CD4-positive, alpha-beta T cell treated with Interleukin-12 subunit alpha and Interleukin-12 subunit beta, for 1 hour (primary cell): ENCODE results near the gene TNFRSF19.
"Not testable (repeated sequence)": the region's sequence is repeated elsewhere in the genome, so short reads cannot be mapped to it uniquely, and the experiment has no call there.

ENCODE experiments used
- DNase-seq: peaks from one replicate; pipeline ENCODE4 v3.0.0-alpha.2; 2020

The TNFRSF19 gene, protein sequence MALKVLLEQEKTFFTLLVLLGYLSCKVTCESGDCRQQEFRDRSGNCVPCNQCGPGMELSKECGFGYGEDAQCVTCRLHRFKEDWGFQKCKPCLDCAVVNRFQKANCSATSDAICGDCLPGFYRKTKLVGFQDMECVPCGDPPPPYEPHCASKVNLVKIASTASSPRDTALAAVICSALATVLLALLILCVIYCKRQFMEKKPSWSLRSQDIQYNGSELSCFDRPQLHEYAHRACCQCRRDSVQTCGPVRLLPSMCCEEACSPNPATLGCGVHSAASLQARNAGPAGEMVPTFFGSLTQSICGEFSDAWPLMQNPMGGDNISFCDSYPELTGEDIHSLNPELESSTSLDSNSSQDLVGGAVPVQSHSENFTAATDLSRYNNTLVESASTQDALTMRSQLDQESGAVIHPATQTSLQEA

DNA sequence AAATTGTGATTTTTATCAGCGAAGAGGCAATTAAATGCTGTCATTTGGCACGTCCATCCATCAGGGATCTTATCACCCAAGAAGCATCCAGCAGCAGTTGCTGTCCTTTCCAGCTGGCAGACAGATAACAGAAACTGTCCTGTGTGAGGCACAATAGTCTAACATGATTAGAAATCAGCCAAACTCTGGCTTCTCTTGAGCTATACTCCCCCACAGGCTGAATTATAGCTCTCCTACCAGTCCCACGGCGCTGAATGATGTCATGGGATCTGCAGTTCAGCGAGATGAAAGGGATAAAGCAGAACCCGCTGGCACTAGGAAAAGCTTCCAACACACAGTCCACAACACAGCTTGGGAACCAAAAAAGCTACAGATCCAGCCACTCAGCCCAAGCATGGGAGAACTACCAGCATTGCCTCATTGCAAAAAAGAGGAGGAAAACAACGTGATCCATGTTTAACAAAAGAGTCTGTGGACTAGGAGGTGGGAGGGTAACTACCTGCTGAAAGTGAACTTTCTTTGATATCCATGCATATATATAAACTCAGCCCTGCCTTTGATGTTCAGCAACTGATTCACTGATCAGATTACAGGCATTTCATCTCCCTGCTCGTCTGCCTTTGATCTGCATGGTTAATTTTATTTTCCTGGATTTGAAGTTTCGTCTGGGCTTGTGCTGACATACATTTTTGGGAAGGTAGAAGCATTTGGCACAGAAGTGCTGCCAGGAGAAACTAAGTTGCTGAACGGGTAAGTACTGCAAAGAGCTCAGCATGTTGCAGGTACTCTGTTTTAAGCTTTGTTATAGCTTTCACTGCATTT is at the start of gene TNFRSF19:
Gene TNFRSF19 (plus strand): TSS at position 314 of the 822 bp plus-strand sequence. CDS start 19,772 bp downstream, outside the sequence.
- DNase-seq: no peak

DNA sequence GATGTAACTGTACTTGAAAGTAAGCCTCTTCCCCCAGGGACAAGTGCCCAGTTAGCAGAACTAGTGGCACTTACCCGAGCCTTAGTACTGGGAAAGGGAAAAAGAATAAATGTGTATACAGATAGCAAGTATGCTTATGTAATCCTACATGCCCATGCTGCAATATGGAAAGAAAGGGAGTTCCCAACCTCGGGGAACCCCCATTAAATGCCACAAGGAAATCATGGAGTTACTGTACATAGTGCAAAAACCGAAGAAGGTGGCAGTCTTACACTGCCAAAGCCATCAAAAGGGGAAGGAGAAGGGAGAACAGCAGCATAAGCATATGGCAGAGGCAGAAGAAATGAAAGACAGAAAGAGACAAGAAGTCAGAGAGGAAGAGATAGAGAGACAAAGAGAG is 40.3 kb upstream of the TNFRSF19 start:
- not testable (repeated sequence) for DNase-seq

DNA sequence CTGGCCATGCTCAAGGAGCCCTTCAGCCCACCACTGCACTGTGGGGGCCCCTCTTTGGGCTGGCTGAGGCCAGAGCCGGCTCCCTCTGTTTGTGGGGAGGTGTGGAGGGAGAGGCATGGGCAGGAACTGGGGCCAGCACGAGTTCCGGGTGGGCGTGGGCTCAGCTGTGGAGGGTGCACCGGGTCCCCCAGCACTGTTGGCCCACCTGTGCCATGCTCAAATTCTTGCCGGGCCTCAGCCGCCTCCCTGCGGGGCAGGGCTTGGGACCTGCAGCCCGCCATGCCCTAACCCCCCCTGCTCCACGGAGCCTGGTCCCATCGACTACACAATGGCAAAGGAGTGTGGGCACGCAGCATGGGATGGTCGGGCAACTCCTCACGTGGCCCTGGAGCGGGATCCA is 38.8 kb upstream of the TNFRSF19 start:
- DNase-seq: no peak

DNA sequence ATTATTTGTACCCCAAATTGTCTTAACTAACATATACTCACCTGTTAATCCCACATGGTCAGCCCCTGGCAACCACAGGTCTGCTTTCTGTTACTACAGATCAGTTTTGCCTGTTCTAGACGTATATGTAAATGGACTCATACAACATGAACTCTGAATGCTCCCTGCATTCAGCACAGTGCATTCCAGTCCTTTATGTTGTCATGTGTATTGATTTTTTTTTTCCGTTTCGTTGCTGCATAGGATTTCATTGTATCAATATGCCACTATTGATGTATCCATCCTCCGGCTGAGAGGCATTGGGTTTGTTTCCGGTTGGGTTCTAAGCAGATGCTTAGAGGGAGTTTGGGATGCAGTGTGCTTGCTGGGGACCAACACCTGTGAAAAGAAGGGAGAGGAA is 36.1 kb upstream of the TNFRSF19 start:
- DNase-seq: no peak

DNA sequence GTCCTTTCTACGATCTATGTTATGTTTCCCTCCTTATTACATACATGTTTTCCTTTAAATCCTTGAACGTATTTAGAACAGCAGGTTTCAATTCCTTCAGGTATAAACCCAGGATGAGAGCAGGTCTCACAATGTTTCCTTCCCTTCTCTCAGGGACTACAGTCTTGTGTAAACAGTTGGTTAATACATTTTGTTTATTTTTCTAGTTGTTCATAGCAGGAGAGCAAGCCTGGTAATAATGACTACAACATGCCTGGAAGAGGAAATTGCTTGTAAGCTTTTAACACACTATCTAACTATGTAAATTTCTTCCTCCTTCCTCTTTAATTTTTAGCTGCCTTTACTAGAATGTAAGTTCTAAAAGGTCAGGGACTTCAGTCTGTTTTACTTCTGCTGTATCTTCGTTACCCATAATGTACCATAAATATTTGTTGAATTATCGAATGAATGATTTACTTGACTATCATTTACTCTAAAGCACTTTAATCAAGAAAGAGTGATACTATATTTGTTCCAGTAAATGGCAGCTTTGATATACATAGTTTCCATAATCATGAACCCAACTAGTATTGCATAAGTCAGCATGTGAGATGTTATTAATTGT is 28.9 kb upstream of the TNFRSF19 start:
- DNase-seq: no peak

DNA sequence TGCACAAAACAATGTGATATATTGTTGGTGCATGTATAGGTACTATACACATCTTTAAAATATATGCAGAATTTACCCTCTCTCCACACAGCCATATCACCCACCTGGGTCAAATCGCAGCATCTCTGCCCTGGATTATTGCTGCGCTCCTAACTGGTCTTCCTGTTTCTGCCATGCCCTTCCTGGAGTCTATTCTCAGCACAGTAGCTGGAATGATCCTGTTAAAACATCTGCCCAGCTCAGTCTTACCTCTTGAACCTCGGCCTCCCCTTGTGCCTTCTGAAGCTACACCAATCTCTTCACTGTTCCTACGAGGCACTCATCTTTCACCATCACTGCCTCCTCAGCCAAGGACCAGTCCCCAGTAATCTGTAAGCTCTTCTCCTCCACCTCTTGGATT is 25.5 kb upstream of the TNFRSF19 start:
- no peak for DNase-seq

DNA sequence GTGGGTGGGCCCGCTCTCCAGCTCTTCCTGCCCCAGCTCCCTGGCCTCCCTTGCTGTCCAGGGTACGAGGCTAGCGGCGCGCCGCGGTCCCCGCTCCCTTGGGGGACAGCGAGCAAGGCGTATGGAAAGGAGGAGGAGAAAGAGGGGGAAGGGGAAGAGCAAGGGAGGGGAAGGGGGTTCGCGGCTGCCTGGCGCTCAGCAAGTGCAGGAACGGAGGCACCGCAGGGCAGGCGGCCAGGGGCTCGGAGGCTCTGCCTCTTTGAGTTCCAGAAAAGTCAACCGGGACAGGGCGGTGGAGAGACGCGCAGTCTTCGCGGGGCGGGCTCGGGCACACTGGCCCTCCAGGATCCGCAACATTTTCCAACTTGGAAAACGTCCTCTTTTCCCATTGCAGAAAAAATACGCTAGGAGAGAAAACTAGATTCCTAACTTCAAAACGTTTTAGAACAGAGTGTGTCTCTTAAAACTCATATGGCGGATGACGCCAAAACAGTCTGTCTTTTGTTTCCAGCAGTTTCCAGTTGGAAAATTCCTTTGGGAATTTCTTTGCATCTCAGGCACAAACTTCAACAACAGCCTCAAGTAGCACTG is 23.1 kb upstream of the TNFRSF19 start:
- DNase-seq: no peak

DNA sequence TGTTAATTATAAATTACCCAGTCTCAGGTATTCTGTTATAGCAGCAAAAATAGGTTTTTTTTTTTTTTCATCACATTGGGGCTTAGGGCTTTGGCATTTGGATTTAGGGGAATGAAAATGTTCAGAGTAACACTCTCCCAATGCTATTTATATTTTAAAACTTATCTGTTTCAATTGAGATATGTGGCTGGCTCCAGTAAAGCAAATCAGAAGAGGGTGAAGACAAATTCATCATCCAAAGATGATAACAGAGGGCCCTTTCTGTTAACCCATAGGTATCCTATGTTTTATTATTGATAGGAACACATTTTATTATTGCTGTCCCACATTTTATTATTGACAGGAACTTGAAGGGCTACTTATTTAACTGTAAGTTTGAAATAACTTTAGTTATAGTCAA is 20.5 kb upstream of the TNFRSF19 start:
- DNase-seq: no peak

DNA sequence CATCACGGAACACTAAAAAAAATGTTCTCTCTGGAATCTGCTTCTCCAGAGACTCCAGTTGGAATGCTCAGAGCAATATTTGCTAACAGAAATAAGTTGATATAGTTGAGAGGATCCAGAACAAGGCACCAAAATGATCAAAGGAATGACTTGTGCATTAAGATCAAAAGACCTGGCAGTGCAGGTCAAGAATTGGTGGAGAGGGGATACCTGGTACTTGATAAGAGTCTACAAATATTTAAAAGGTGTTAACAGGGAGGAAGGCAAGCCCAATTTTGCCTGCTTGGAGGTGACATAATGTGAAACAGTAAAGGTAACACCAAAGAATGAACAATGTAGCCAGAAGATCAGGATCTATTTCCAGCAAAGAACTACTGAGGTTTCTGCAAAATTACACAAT is 20.0 kb upstream of the TNFRSF19 start:
- no peak for DNase-seq

DNA sequence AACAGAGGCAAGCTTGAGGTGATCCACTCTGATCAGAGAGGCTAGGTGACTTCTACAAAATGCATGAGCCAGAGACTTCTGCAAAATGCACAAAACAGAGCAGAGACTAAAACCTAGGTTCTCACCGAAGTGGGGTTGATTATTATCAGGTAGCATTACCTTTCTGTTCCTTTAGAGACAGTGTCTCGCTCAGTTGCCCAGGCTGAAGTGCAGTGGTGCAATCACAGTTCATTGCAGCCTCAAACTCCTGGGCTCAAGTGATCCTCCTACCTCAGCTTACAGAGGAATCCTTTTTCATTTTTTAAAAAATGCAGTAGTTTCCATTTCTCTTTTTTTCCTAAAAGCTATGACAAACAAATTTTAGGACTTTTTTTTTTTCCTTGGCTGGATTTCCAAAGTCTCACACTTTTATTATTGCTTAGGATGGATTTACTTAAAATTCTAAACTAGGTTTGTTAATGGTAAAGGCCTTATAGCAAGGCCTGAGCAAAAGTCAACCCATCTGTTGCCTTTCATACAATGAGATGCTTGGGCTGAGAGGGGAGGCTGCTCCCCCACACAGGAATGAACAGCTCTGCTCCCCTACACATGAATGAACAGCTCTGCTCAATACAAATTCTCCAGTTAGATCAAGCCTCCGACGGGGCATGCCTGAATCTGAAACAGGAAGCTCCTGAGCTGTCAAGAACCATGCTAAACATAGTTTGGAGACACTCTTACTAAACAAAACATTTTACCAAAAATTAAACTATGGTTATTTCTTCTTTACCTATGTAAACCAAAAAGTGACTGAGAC is 18.8 kb upstream of the TNFRSF19 start:
- no peak for DNase-seq

DNA sequence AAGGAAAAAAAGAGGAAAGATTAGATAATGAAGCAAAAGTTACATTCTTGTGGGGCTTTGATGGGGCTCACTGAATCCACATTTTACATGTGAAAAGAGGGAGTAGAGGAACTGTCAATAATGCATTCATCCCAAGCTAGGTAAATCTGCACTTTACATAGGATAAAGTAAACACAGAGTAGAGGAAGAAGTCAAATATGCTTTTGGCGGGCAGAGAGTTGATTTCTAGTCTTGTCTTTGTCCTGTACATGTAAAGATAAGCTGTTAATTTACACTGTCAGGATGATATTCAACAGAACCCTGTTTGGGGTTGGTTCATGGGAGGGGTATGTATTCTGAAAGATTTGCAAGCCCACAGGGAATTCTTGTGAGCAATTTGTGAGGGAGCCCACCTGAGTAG is 18.0 kb upstream of the TNFRSF19 start:
- no peak for DNase-seq

DNA sequence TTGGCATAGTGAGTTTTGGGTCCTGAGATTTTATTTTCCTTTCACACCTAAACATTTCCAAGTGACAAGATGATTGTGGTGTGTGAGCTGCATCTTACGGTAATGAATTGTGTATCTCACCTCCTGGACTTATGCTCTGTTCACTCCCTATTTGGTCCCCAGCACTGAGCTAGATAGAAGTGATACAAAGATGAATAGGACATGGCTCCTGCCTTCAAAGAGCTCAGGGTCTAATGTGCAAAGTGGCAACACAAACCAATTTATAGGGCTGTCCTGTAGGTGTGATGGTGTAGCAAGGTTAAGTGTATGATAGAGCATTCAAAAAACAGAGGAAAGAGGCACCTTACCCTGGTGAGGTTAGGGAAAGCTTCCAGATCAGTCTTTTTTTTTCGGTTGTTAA is 17.6 kb upstream of the TNFRSF19 start:
- no peak for DNase-seq

DNA sequence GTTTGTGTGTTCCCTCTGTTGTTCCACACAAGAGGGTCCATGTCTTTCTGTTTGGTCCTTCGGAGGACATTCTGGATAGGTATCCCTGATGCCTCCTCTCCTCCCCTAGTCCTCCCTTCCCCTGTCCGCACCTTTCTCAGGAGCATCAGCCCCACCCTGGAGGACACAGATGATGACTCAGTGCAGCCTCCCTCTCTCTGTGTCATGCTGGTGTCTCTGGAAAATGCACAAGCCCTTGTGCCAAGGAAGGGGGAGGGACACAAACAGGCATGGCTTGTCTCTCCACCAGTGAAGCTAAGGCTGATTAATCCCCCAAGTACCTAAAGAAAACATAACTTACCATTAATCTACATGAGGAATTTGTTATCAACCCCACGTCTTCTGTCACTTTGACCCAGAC is 16.2 kb upstream of the TNFRSF19 start:
- no peak for DNase-seq

DNA sequence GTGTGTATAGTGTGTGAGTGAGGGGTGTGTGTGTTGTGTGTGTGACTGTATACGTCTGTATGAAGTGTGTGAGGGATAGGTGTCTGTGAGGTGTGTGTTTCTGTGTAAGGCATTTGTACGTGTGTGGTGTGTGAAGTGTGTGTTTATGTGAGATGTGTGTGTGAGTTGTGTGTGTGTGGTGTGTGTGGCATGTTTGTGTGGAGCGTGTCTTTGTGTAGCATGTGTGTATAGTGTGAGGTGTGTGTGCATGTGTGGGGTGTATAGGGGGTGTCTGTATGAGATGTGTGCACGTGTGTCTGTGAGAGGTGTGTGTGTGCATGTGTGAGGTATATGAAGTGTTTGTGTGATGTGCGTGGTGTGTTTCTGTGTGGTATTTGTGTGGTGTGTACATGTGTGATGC is 13.2 kb upstream of the TNFRSF19 start:
- DNase-seq: no peak

DNA sequence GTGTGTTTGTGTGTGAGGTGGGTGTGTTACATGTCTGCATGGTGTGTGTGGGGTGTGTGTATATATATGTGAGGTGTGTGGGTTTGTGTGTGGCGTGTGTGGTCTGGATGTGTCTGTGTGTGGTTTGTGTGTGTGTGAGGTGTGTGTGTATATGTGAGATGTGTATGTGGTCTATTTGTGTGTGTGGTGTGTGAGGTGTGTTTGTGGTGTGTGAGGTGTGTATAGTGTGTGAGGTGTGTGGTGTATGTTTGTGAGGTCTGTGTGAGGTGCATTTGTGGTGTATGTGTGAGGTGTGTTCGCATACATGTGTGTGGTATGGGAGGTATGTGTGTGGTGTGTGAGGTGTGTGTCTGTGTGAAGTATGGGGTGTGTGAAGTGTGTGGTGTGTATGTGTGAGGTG is 12.5 kb upstream of the TNFRSF19 start:
- DNase-seq: no peak

DNA sequence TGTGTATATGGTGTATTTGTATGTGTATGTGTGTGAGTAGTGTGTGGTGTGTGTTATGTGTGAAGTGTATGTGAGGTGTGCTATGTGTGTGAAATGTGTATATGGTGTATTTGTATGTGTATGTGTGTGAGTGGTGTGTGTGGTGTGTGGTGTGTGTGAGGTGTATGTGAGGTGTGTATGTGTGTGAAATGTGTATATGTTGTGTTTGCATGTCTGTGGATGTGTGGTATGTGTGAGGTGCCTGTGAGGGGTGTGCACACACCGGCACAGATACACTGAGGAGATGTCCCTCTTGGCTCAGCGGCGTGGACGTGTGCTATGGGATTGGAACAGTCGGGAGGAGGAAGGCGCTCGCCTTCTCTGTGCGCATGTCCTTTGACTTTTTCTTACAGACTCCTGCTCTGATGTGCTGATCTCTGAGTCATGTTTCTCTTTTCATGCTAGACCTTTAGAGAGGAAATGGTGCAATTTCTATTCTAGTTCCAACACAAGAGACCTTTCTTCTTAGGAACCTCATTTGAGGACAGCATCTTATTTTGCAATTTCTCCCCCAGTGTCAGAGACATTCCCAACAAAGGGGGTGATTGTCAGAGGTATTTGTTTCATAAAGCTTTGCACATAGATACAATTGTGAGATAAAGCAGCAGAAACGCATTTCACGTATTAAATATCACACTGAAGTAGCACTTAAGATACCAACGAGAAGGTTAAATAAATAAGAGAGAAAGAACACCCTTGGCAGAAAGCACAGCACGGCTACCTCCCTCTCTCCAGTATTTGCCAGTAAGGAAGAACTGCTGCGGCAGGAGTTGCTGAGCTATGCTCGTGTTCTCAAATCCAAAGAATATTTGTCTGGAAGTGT is 11.3 kb upstream of the TNFRSF19 start:
- DNase-seq: no peak

DNA sequence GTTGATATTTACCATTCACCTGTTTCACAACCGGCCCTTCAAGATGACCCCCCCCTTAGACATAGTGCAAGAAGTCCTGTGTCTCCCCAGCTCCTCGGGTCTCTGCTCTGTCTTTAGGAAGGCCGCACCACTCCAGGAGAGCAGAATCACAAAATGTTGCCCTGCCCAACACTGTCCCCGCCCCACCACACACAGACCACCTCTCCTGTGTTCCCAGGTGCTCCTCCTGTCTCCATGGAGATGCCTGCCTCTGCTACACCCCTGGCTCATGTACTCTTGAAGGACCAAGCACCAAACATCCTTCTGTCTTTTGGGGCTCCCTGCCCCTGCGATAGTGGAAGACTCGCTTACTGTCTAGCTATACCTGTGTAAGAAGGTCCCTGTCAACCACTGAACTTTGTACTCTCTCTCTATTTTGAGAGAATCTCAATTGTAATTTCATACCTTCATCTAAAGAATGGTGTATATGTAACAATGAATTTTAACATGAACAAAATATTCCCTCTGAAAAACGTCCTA is 9.6 kb upstream of the TNFRSF19 start:
- DNase-seq: no peak

DNA sequence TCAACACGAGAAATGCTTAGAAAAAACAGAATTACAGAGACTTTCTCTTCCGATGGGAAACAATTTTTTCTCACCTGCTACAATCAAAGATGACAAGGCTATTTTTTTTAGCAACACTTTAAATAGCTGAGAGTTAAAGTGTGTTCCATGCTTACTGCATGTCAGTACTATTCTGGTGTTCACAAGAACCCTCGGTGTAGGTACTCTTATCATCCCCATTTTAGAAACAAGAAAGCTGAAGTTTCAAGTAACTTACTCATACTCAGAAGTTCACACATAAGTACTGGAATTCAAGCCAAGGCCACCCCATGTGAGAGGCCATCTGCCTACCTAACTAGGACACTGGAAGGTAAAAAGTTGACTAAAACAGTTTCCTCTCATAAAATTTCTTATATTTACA is 9.0 kb upstream of the TNFRSF19 start:
- no peak for DNase-seq

DNA sequence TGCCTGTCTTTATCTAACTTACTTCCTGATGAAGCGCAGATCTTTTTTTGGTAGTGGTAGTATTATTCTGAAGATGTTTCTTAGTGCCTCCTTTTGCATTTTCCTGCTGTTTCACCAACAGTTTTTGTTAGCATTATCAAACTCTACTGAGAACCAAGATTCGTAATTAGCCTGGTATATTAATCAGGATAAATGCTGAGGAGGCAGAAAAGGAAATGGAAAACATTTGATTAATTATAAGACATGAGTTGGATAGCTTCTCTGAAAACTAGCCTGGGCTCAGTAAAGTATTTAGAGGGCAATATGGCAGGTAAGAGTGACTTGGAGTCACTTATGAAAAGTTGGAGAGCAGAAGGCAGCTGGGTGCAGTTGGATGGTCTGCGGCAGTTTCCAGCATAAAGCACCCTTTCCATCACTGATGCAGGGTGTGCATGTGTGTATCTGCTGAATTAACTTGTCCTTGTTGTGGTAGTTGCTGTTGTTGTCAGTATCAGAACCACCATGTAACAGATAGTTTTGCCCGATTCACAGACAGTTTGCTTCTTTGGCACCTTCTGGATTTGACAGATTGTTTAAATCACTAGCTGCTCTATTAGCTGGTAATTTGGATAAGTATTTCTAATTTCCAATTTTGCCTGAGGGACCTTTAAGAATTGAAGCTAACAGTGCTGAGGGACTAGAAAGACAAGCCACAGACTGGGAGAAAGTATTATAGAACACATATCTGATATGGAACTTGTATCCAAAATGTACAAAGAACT is 6.9 kb upstream of the TNFRSF19 start:
- DNase-seq: no peak

DNA sequence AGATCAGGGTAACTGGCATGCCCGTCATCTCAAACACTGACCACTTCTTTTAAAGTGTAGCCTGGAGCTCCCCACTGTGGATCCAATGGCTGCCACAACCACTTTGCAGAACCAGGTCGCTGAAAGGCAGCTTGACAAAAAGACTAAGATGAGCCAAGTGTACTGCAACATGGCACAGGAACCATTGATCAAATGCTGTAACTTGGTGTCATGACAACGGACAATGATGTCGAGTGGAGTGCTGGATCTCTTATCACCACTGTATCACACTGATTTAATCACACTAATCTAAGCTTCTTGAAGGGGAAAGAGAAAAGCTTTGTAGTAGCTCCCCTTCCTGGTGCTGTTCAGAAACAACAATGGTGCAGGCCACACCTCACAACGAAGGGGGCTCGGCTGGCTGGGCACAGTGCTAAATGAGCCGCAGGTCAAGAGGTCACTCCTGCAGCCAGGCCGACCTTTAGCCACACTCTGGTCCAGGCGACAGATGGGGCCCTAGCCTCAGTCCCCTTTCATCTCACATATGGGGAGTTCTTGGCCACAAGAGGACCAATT is 2.2 kb upstream of the TNFRSF19 start:
- DNase-seq: no peak
